GM23338 (cell line): ENCODE data around the gene SLC6A15. TPM values are rescaled to one million over a fixed set of nuclear protein-coding genes. Genes with fewer than 3 reads are reported as not detected.

ENCODE experiments used
- ATAC-seq: fragments of 200-7000 bp; cut with Tn5 transposase; 3 replicates; pipeline ENCODE4 v1.9.1; 2020
- DNase-seq: peaks from one replicate; pipeline ENCODE4 v3.0.0-alpha.2; 2015; ENCODE audit warnings: low spot score
- H2AFZ ChIP-seq: fragments of 200-600 bp; sonication (generic); 2 replicates; pipeline ENCODE4 v1.8.0; 2016; ENCODE audit warnings: antibody characterized with exemption, mild to moderate bottlenecking, moderate library complexity
- H3F3A ChIP-seq: fragments of 200-600 bp; sonication (generic); replicated peaks from 2 replicates; pipeline ENCODE4 v1.8.0; 2017; ENCODE audit warnings: antibody characterized with exemption, mixed run types, low read depth
- H3K27ac ChIP-seq: fragments of 200-600 bp; sonication (generic); 2 replicates; pipeline ENCODE4 v1.6.1; 2016; ENCODE audit warnings: low read depth
- H3K27me3 ChIP-seq: fragments of 200-600 bp; sonication (generic); 2 replicates; pipeline ENCODE4 v1.8.0; 2016; ENCODE audit warnings: mild to moderate bottlenecking, mixed run types, moderate library complexity; ENCODE audit not compliant: insufficient read depth
- H3K36me3 ChIP-seq: fragments of 200-600 bp; sonication (generic); 2 replicates; pipeline ENCODE4 v1.8.0; 2016; ENCODE audit warnings: mild to moderate bottlenecking; ENCODE audit not compliant: insufficient read depth
- H3K4me1 ChIP-seq: fragments of 200-600 bp; sonication (generic); 2 replicates; pipeline ENCODE4 v1.8.0; 2016; ENCODE audit warnings: mild to moderate bottlenecking, moderate library complexity; ENCODE audit not compliant: insufficient read depth
- H3K4me2 ChIP-seq: fragments of 200-600 bp; sonication (generic); 2 replicates; pipeline ENCODE4 v1.7.1; 2017; ENCODE audit warnings: mixed run types
- H3K4me3 ChIP-seq: fragments of 200-600 bp; sonication (generic); 2 replicates; pipeline ENCODE4 v1.6.1; 2016; ENCODE audit warnings: mixed run types
- H3K79me2 ChIP-seq: fragments of 200-600 bp; sonication (generic); replicated peaks from 2 replicates; pipeline ENCODE4 v1.8.0; 2017; ENCODE audit warnings: mild to moderate bottlenecking; ENCODE audit not compliant: insufficient read depth
- H3K9me2 ChIP-seq: fragments of 200-600 bp; sonication (generic); 2 replicates; pipeline ENCODE4 v1.8.0; 2017; ENCODE audit not compliant: insufficient read depth
- H4K20me1 ChIP-seq: fragments of 200-600 bp; sonication (generic); replicated peaks from 2 replicates; pipeline ENCODE4 v1.8.0; 2017; ENCODE audit warnings: mild to moderate bottlenecking; ENCODE audit not compliant: insufficient read depth
- H3K27ac Mint-ChIP-seq: 2 replicates; pipeline ENCODE4 v1.8.0; 2020; ENCODE audit warnings: inconsistent platforms, mild to moderate bottlenecking, moderate library complexity, mixed read lengths
- H3K27me3 Mint-ChIP-seq: 3 replicates; pipeline ENCODE4 v1.8.0; 2022; ENCODE audit warnings: low read depth, mild to moderate bottlenecking, moderate library complexity, mixed read lengths, inconsistent platforms; ENCODE audit not compliant: insufficient read depth, poor library complexity
- H3K36me3 Mint-ChIP-seq: 3 replicates; pipeline ENCODE4 v1.8.0; 2021; ENCODE audit warnings: low read depth, mild to moderate bottlenecking, inconsistent platforms, moderate library complexity, mixed read lengths
- H3K4me1 Mint-ChIP-seq: 3 replicates; pipeline ENCODE4 v1.8.0; 2020; ENCODE audit warnings: mild to moderate bottlenecking, inconsistent platforms, mixed read lengths
- H3K4me3 Mint-ChIP-seq: 3 replicates; pipeline ENCODE4 v1.8.0; 2021; ENCODE audit warnings: moderate library complexity, mild to moderate bottlenecking, inconsistent platforms, mixed read lengths
- H3K9me3 Mint-ChIP-seq: 3 replicates; pipeline ENCODE4 v1.8.0; 2020; ENCODE audit warnings: moderate library complexity, mild to moderate bottlenecking, inconsistent platforms, mixed read lengths
- CREB1 ChIP-seq: fragments of 250-450 bp; sonication (Bioruptor Pico); IDR thresholded peaks from 2 replicates; pipeline ENCODE4 v1.5.0; 2020; ENCODE audit warnings: low read depth, mild to moderate bottlenecking, moderate library complexity
- CTCF ChIP-seq, 2 experiments: fragments of 200-600 bp in 1 of 2; sonication (generic) in 1 of 2; conservative IDR thresholded peaks; 2 replicates each; pipeline versions ENCODE4 v1.5.1 to v1.6.1; 2016 to 2017; ENCODE audit warnings: antibody characterized with exemption in 2 of 2, low read depth in 2 of 2, mild to moderate bottlenecking in 2 of 2, moderate library complexity in 1 of 2
- EZH2 ChIP-seq: fragments of 200-600 bp; sonication (generic); IDR thresholded peaks from one replicate; pipeline ENCODE4 v1.8.0; 2017; ENCODE audit warnings: antibody characterized with exemption, mild to moderate bottlenecking, low read depth; ENCODE audit not compliant: unreplicated experiment
- EZH2phosphoT487 ChIP-seq: fragments of 200-600 bp; sonication (generic); IDR thresholded peaks from one replicate; pipeline ENCODE4 v1.8.1; 2018; ENCODE audit warnings: antibody characterized with exemption; ENCODE audit not compliant: unreplicated experiment
- JUNB ChIP-seq: IDR thresholded peaks from one replicate; pipeline ENCODE4 v1.6.1; 2016; ENCODE audit warnings: antibody characterized with exemption; ENCODE audit not compliant: unreplicated experiment
- NANOG ChIP-seq: IDR thresholded peaks from 2 replicates; pipeline ENCODE4 v1.6.1; 2016; ENCODE audit warnings: antibody characterized with exemption, borderline replicate concordance
- POLR2AphosphoS5 ChIP-seq: IDR thresholded peaks from 2 replicates; pipeline ENCODE4 v1.6.1; 2016; ENCODE audit warnings: antibody characterized with exemption, low read depth
- STAT1 ChIP-seq: IDR thresholded peaks from one replicate; pipeline ENCODE4 v1.6.1; 2016; ENCODE audit warnings: antibody characterized with exemption; ENCODE audit not compliant: unreplicated experiment
- ZNF114 ChIP-seq: fragments of 250-450 bp; sonication (Bioruptor Pico); IDR thresholded peaks from 2 replicates; pipeline ENCODE4 v1.5.0; 2020; ENCODE audit warnings: mild to moderate bottlenecking, moderate library complexity
- ZNF331 ChIP-seq: fragments of 250-450 bp; sonication (Bioruptor Pico); IDR thresholded peaks from 2 replicates; pipeline ENCODE4 v1.5.0; 2020; ENCODE audit warnings: low read depth, mild to moderate bottlenecking, moderate library complexity
- polyA plus RNA-seq: library from polyadenylated mRNA; unstranded; fragments of >200 nt; fragmentation: Nextera tagmentation; extraction: Ambion mirVana; gene quantifications from 2 replicates; pipeline ENCODE4 v1.2.1, GENCODE V29; 2016
- total RNA-seq: library from RNA; depleted of rRNA; stranded (reverse); fragments of >200 nt; shearing (Covaris generic); gene quantifications from 2 replicates; pipeline ENCODE4 v1.2.3, GENCODE V29; 2014
- TF ChIP-seq, protein P1 (sequence below): IDR thresholded peaks from 2 replicates; pipeline ENCODE4 v1.6.1; 2016; ENCODE audit warnings: antibody characterized with exemption
- TF ChIP-seq, protein P2 (sequence below): IDR thresholded peaks from one replicate; pipeline ENCODE4 v1.6.1; 2018; ENCODE audit warnings: antibody characterized with exemption; ENCODE audit not compliant: unreplicated experiment

SLC6A15 gene
- total and polyA plus RNA-seq, 2 experiments from 2014 or later = 12.1 to 27.9 TPM

DNA sequence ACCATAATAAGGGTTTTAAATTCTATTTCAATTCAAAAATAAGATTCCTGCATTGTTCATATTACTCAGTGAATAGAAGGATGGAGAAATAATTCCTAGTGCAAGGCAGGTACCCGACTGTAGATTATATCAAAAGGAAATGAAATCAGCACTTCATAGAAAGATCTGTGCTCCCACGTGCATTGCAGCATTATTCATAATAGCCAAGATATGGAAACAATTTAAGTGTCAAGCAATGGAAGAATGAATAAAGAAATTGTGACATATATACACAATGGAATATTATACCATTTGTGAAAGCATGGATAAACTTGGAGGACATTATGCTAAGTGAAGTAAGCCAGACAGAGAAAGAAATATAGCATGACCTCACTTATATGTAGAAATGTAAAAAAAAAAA, 53.8 kb downstream of the SLC6A15 start (continued):
- no peak for TF ChIP-seq ZNF331
- no peak for TF ChIP-seq EZH2
- no peak for TF ChIP-seq POLR2AphosphoS5
- TF ChIP-seq, protein P1, sequence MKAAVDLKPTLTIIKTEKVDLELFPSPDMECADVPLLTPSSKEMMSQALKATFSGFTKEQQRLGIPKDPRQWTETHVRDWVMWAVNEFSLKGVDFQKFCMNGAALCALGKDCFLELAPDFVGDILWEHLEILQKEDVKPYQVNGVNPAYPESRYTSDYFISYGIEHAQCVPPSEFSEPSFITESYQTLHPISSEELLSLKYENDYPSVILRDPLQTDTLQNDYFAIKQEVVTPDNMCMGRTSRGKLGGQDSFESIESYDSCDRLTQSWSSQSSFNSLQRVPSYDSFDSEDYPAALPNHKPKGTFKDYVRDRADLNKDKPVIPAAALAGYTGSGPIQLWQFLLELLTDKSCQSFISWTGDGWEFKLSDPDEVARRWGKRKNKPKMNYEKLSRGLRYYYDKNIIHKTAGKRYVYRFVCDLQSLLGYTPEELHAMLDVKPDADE = no peak
- no peak for TF ChIP-seq STAT1
- TF ChIP-seq CTCF (conservative IDR thresholded peaks at IDR 0.05; ENCODE audit: low read depth in 2 of 2) = no peak
- no peak for TF ChIP-seq NANOG

GRCh38 chr12:84857525-84858208, 54.9 kb downstream of the SLC6A15 start:
- H3K79me2 ChIP-seq = no peaks in the 10 kb centered on the region
- DNase-seq = no peak
- ATAC-seq = no peak; the same call in 2 of the 3 replicates
- H3K27me3 ChIP-seq = no peaks in the 10 kb centered on the region
- no peaks in the 10 kb centered on the region for H3K4me1 ChIP-seq
- Mint-ChIP-seq H3K27me3 (peaks cover 6% of the 10 kb centered on the region), H3K4me3 (no peak overlapping the region), H3K9me3 (no peaks in the 10 kb centered on the region), H3K4me1 (peaks cover 5% of the 10 kb centered on the region; the same call in 1 of the 3 replicates), H3K36me3 (no peaks in the 10 kb centered on the region), H3K27ac (peak overlapping the region; percentile 77)
- no peaks in the 10 kb centered on the region for H3K9me2 ChIP-seq
- no peak overlapping the region for H3K4me2 ChIP-seq
- H3K4me3 ChIP-seq = no peak overlapping the region
- no peak overlapping the region for H3K27ac ChIP-seq
- no peaks in the 10 kb centered on the region for H3K36me3 ChIP-seq
- H4K20me1 ChIP-seq = no peaks in the 10 kb centered on the region
- no peak overlapping the region for H2AFZ ChIP-seq
- no peaks in the 10 kb centered on the region for H3F3A ChIP-seq
- TF ChIP-seq, protein P1 = no peak
- TF ChIP-seq ZNF114 (CRISPR knock-in tag) = no peak
- no peak for TF ChIP-seq CTCF (conservative IDR thresholded peaks at IDR 0.05; ENCODE audit: low read depth in 2 of 2)
- no peak for TF ChIP-seq ZNF331
- TF ChIP-seq CREB1 (CRISPR knock-in tag) = no peak
- no peak for TF ChIP-seq POLR2AphosphoS5
- no peak for TF ChIP-seq NANOG
- TF ChIP-seq JUNB = no peak
- no peak for TF ChIP-seq EZH2phosphoT487
- no peak for TF ChIP-seq STAT1
- TF ChIP-seq, protein P2, sequence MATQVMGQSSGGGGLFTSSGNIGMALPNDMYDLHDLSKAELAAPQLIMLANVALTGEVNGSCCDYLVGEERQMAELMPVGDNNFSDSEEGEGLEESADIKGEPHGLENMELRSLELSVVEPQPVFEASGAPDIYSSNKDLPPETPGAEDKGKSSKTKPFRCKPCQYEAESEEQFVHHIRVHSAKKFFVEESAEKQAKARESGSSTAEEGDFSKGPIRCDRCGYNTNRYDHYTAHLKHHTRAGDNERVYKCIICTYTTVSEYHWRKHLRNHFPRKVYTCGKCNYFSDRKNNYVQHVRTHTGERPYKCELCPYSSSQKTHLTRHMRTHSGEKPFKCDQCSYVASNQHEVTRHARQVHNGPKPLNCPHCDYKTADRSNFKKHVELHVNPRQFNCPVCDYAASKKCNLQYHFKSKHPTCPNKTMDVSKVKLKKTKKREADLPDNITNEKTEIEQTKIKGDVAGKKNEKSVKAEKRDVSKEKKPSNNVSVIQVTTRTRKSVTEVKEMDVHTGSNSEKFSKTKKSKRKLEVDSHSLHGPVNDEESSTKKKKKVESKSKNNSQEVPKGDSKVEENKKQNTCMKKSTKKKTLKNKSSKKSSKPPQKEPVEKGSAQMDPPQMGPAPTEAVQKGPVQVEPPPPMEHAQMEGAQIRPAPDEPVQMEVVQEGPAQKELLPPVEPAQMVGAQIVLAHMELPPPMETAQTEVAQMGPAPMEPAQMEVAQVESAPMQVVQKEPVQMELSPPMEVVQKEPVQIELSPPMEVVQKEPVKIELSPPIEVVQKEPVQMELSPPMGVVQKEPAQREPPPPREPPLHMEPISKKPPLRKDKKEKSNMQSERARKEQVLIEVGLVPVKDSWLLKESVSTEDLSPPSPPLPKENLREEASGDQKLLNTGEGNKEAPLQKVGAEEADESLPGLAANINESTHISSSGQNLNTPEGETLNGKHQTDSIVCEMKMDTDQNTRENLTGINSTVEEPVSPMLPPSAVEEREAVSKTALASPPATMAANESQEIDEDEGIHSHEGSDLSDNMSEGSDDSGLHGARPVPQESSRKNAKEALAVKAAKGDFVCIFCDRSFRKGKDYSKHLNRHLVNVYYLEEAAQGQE = no peak
